OCI-LY7 (cell line): ENCODE data around the gene MRM1. TPM values are rescaled to one million over a fixed set of nuclear protein-coding genes. Genes with fewer than 3 reads are reported as not detected.

ENCODE experiments used
- BruUV-seq: library from RNA; stranded (reverse); fragments of 400-500 nt; replicated peaks from 2 replicates; lab custom pipeline; 2021; lab: Mats Ljungman, UMichigan
- CTCF ChIA-PET: fragments of 300-600 bp; sonication (Branson Sonifier 250); formaldehyde crosslinking; loops from one replicate; lab custom pipeline; 2022; ENCODE audit warnings: antibody characterized with exemption; ENCODE audit not compliant: unreplicated experiment; lab: Charles Lee
- POLR2A ChIA-PET: fragments of 300-600 bp; sonication (Branson Sonifier 250); formaldehyde crosslinking; loops from one replicate; lab custom pipeline; 2022; ENCODE audit warnings: antibody characterized with exemption; lab: Charles Lee
- DNase-seq: peaks from one replicate; pipeline ENCODE4 v3.0.0-alpha.2; 2015; ENCODE audit warnings: low spot score
- H2AFZ ChIP-seq: fragments of 200-600 bp; sonication (generic), shearing (Covaris generic); 2 replicates; pipeline ENCODE4 v1.6.1; 2014; ENCODE audit warnings: mild to moderate bottlenecking, antibody characterized with exemption, low read length, moderate library complexity
- H3K27ac ChIP-seq: fragments of 200-600 bp; sonication (generic); 2 replicates; pipeline ENCODE4 v1.5.1; 2014; ENCODE audit warnings: mixed run types, low read depth, mild to moderate bottlenecking, moderate library complexity, low read length, inconsistent platforms; ENCODE audit not compliant: poor library complexity, severe bottlenecking
- H3K36me3 ChIP-seq: fragments of 200-600 bp; sonication (generic); 2 replicates; pipeline ENCODE4 v1.6.1; 2014; ENCODE audit warnings: mild to moderate bottlenecking, antibody characterized with exemption, low read length, moderate library complexity, mixed read lengths; ENCODE audit not compliant: insufficient read depth
- H3K4me1 ChIP-seq: fragments of 200-600 bp; sonication (generic); 2 replicates; pipeline ENCODE4 v1.5.1; 2014; ENCODE audit warnings: mild to moderate bottlenecking, low read length; ENCODE audit not compliant: insufficient read depth, poor library complexity, severe bottlenecking
- H3K4me2 ChIP-seq: fragments of 200-600 bp; sonication (generic); 2 replicates; pipeline ENCODE4 v1.6.1; 2014; ENCODE audit warnings: mild to moderate bottlenecking, low read length
- H3K4me3 ChIP-seq: fragments of 200-600 bp; sonication (generic); 2 replicates; pipeline ENCODE4 v1.5.1; 2014; ENCODE audit warnings: mild to moderate bottlenecking, low read depth, low read length; ENCODE audit not compliant: poor library complexity, severe bottlenecking
- H3K79me2 ChIP-seq: fragments of 200-600 bp; sonication (generic); 2 replicates; pipeline ENCODE4 v1.6.1; 2016; ENCODE audit warnings: low read depth, mild to moderate bottlenecking, low read length, moderate library complexity, mixed read lengths; ENCODE audit not compliant: insufficient read depth
- H3K9me2 ChIP-seq: fragments of 200-600 bp; sonication (generic); 2 replicates; pipeline ENCODE4 v1.6.1; 2016; ENCODE audit warnings: mild to moderate bottlenecking, low read length, mixed read lengths; ENCODE audit not compliant: insufficient read depth
- H3K9me3 ChIP-seq: fragments of 200-600 bp; sonication (generic); 2 replicates; pipeline ENCODE4 v1.6.1; 2014; ENCODE audit warnings: mild to moderate bottlenecking, mixed run types, low read length, mixed read lengths
- H4K20me1 ChIP-seq: fragments of 200-600 bp; sonication (generic); 2 replicates; pipeline ENCODE4 v1.6.1; 2014; ENCODE audit warnings: mild to moderate bottlenecking, antibody characterized with exemption, low read length, moderate library complexity, mixed read lengths; ENCODE audit not compliant: insufficient read depth
- CTCF ChIP-seq: fragments of 200-600 bp; sonication (generic); conservative IDR thresholded peaks from 2 replicates; pipeline ENCODE4 v1.5.1; 2014; ENCODE audit warnings: mild to moderate bottlenecking, antibody characterized with exemption, low read length, moderate library complexity, mixed read lengths
- EZH2phosphoT487 ChIP-seq: fragments of 200-600 bp; sonication (generic); IDR thresholded peaks from 2 replicates; pipeline ENCODE4 v1.6.1; 2018; ENCODE audit warnings: low read depth, borderline replicate concordance, mild to moderate bottlenecking, mixed run types, antibody characterized with exemption, low read length, moderate library complexity, mixed read lengths
- intact Hi-C: fragments of 100-400 bp; cut with micrococcal nuclease; formaldehyde crosslinking; loops from one replicate; pipeline ENCODE4 v1.10.0; 2022; ENCODE audit not compliant: unreplicated experiment
- total RNA-seq, 2 experiments: library from RNA; depleted of rRNA in 1 of 2; stranded (reverse); fragments of >200 nt in 1 of 2; shearing (Covaris generic) in 1 of 2; gene quantifications; 2 replicates each; pipeline ENCODE4 v1.2.3, GENCODE V29; 2014 to 2022

Gene MRM1
- total RNA-seq, 2 experiments from 2014 or later, result 22.5 to 22.6 TPM

GRCh38 chr17:36608280-36608679 lies 6.9 kb downstream of the MRM1 start:
- Histone ChIP-seq H3K4me3 (no peak overlapping the region), H3K27ac (no peak overlapping the region), H3K79me2 (peaks cover 26% of the 10 kb centered on the region), H3K36me3 (peaks cover 43% of the 10 kb centered on the region), H2AFZ (no peak overlapping the region), H3K9me2 (no peaks in the 10 kb centered on the region), H4K20me1 (peaks cover 20% of the 10 kb centered on the region), H3K4me2 (no peak overlapping the region), H3K4me1 (peaks cover 27% of the 10 kb centered on the region), H3K9me3 (no peaks in the 10 kb centered on the region)
- intact Hi-C loops, result loop anchor here (10.0 kb wide), 2 partner anchors 767 to 997 kb away; partner anchors contain the start of genes C17orf78 and SYNRG
- BruUV-seq, result no TSS peak
- CTCF ChIA-PET, result interaction anchor here (0.6 kb wide), 1 partner anchor 452 kb away, joined by 4 read pairs; no protein-coding TSS in a partner anchor
- POLR2A ChIA-PET, result no interaction called here
- DNase-seq, result no peak
- TF ChIP-seq EZH2phosphoT487 (no peak), CTCF (no peak)

DNA sequence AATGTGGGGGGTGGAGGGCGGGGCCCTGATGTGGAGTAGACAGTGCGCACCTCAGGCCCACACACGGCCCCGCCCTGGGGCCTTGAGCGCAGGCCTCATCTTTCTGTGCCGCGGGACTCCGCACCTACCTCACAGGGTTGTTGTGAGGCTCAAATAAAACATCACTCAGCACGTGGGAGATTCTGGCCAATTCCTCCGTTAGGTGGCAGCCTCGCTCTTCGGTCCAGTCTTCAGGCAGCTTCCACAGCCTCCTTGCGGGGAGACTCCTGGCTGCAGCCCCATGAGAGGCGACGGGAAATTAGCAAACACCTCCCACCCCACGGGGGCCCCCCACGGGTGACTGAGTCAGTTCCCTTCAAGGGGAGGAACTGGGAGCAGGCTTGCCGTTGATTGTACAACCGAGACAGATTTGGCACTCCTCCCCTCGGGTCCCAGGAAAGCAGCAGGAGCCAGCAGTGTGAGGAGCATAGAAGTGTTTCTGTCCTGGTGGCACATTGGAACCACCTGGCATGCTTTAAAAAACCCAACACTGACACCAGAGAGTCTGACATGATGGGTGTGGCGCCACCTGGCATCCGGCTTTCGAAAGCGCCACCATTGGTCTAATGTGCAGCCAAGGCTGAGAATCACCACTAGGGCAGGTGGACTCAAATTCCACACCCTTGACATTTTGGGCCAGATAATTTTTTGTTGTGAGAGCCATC lies 7.6 kb downstream of the MRM1 start:
- CTCF ChIA-PET, result interaction anchor here (0.6 kb wide), 1 partner anchor 451 kb away, joined by 4 read pairs; no protein-coding TSS in a partner anchor
- Histone ChIP-seq H2AFZ (no peak overlapping the region), H3K4me2 (peak overlapping the region; percentile 40; the same call in 1 of the 2 replicates), H3K4me1 (peaks cover 20% of the 10 kb centered on the region), H3K79me2 (peaks cover 19% of the 10 kb centered on the region), H3K4me3 (no peak overlapping the region), H3K36me3 (peaks cover 39% of the 10 kb centered on the region), H3K9me2 (no peaks in the 10 kb centered on the region), H3K27ac (no peak overlapping the region), H3K9me3 (no peaks in the 10 kb centered on the region), H4K20me1 (peaks cover 15% of the 10 kb centered on the region)
- no TSS peak for BruUV-seq
- POLR2A ChIA-PET, result no interaction called here
- peak; percentile 70 for TF ChIP-seq CTCF
- no peak for TF ChIP-seq EZH2phosphoT487
- intact Hi-C loops, result loop anchor here (10.0 kb wide), 2 partner anchors 766 to 996 kb away; partner anchors contain the start of genes C17orf78 and SYNRG
- peak; percentile 49 for DNase-seq

DNA sequence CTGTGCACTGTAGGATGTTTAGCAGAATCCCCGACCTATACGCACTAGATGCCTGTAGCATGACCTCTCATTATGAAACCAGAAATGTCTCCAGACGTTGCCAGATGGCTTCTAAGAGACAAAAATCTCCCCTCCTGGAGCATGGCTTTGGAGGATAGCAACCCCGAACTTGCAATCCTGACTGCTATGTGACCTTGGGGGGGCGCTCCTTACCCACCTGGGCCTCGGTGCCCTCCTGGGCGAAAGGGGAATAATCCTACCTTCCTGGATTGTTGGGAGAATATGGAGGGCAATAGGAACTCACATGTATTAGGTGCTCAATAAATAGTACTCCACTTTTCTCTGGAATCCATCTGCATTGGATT lies 8.1 kb downstream of the MRM1 start:
- POLR2A ChIA-PET, result no interaction called here

More for the DNA sequence above, 8.1 kb downstream of the MRM1 start:
- H3K4me3 ChIP-seq, result no peak overlapping the region
- TF ChIP-seq CTCF, result peak; percentile 50; the same call in 1 of the 2 replicates
- no peak for TF ChIP-seq EZH2phosphoT487
- no peaks in the 10 kb centered on the region for H3K9me2 ChIP-seq
- peaks cover 14% of the 10 kb centered on the region; the same call in 1 of the 2 replicates for H3K79me2 ChIP-seq
- CTCF ChIA-PET, result no interaction called here
- H3K4me2 ChIP-seq, result no peak overlapping the region
- H3K9me3 ChIP-seq, result no peaks in the 10 kb centered on the region
- no peak overlapping the region for H3K27ac ChIP-seq
- intact Hi-C loops, result loop anchor here (10.0 kb wide), 2 partner anchors 765 to 995 kb away; partner anchors contain the start of genes C17orf78 and SYNRG
- no peak for DNase-seq
- no peak overlapping the region for H2AFZ ChIP-seq
- no TSS peak for BruUV-seq
- peaks cover 33% of the 10 kb centered on the region; the same call in 1 of the 2 replicates for H3K36me3 ChIP-seq
- H3K4me1 ChIP-seq, result peaks cover 16% of the 10 kb centered on the region
- peaks cover 11% of the 10 kb centered on the region; the same call in 1 of the 2 replicates for H4K20me1 ChIP-seq
